Measurements from ENCODE around the gene GLI3.

GRCh38 chr7:41955893-41956675, 280.9 kb downstream of the GLI3 start:
- TF ChIP-seq POLR2AphosphoS5 (IDR thresholded peaks at IDR 0.05; ENCODE audit: low read depth, low read length) (peak; percentile 32; the same call in 1 of the 2 replicates), CTCF (IDR thresholded peaks at IDR 0.05) (no peak), SIN3A (IDR thresholded peaks at IDR 0.05; ENCODE audit: borderline replicate concordance, low read depth, low read length) (peak; percentile 78; the same call in 1 of the 2 replicates), RCOR1 (IDR thresholded peaks at IDR 0.05; ENCODE audit: low read length) (no peak), TCF12 (IDR thresholded peaks at IDR 0.05) (peak; percentile 90), GABPA (IDR thresholded peaks at IDR 0.05; ENCODE audit: low read depth) (no peak), USF1 (IDR thresholded peaks at IDR 0.05; ENCODE audit: borderline replicate concordance, low read depth) (peak; percentile 52; the same call in 1 of the 2 replicates), EP300 (IDR thresholded peaks at IDR 0.05; ENCODE audit: borderline replicate concordance in 1 of 2, low read depth in 1 of 2, low read length in 1 of 2) (peak in 1 of 2 experiments; percentile 90; a peak in 2 of 4 replicates), SMC3 (IDR thresholded peaks at IDR 0.05; ENCODE audit: low read depth, low read length) (no peak)

Data from SK-N-SH (cell line).